Tibial nerve (tissue), 4 donors: ENCODE measurements around the gene LONP2. TPM values are rescaled to one million over a fixed set of nuclear protein-coding genes. Genes with fewer than 3 reads are reported as not detected.
"Not testable (repeated sequence)": the region's sequence is repeated elsewhere in the genome, so short reads cannot be mapped to it uniquely, and the experiment has no call there.

Experiments used
- DNase-seq, 2 donors: peaks; one replicate each; pipeline ENCODE4 v3.0.0-alpha.2; 2019; ENCODE audit warnings: low spot score in 2 of 2
- H3K27ac ChIP-seq, 4 donors: fragments of 200-600 bp; sonication (generic) in 3 of 4; one replicate each; pipeline ENCODE4 v1.5.1; 2017 to 2019; ENCODE audit warnings: mild to moderate bottlenecking in 1 of 4
- H3K27me3 ChIP-seq, 2 donors: fragments of 200-600 bp; sonication (generic) in 1 of 2; one replicate each; pipeline versions ENCODE4 v1.5.1 to v1.6.0; 2017 to 2019
- H3K36me3 ChIP-seq, 3 donors: fragments of 200-600 bp; sonication (generic); one replicate each; pipeline ENCODE4 v1.5.1; 2018 to 2019
- H3K4me1 ChIP-seq, 4 donors: fragments of 200-600 bp; sonication (generic) in 3 of 4; one replicate each; pipeline ENCODE4 v1.5.1; 2017 to 2019
- H3K4me3 ChIP-seq, 4 donors: fragments of 200-600 bp; sonication (generic) in 3 of 4; one replicate each; pipeline ENCODE4 v1.5.1; 2017 to 2019; ENCODE audit warnings: mild to moderate bottlenecking in 1 of 4, moderate library complexity in 1 of 4
- H3K9me3 ChIP-seq, 4 donors: fragments of 200-600 bp; sonication (generic) in 3 of 4; one replicate each; pipeline ENCODE4 v1.5.1; 2017 to 2019
- CTCF ChIP-seq, 5 experiments: fragments of 200-600 bp in 3 of 5; fragments of 450-650 bp in 2 of 5; sonication (generic) in 3 of 5; IDR thresholded peaks; one replicate each; pipeline ENCODE4 v1.5.1; 2016 to 2019; ENCODE audit warnings: antibody characterized with exemption in 5 of 5, mild to moderate bottlenecking in 3 of 5, moderate library complexity in 2 of 5
- EP300 ChIP-seq, 2 donors: sonication (generic); formaldehyde crosslinking; IDR thresholded peaks; one replicate each; pipeline ENCODE4 v1.6.1; 2017; ENCODE audit warnings: antibody characterized with exemption in 2 of 2, mild to moderate bottlenecking in 1 of 2
- POLR2A ChIP-seq, 2 donors: fragments of 450-650 bp; IDR thresholded peaks; one replicate each; pipeline ENCODE4 v1.6.1; 2017; ENCODE audit warnings: antibody characterized with exemption in 2 of 2, mild to moderate bottlenecking in 2 of 2, moderate library complexity in 2 of 2
- WGBS, 2 donors: methylation state at CpG; one replicate each; pipeline ENCODE4 v1.1.5; 2018; 5-methylcytosine and 5-hydroxymethylcytosine counted together
- total RNA-seq, 4 donors: library from RNA; depleted of rRNA; stranded (reverse); fragments of >200 nt; gene quantifications; one replicate each; pipeline ENCODE4 v1.1.0, GENCODE V29; 2016

LONP2 gene
- total RNA-seq, 4 donors from 2014 or later, result 36.2 to 50.3 (median 48.3) TPM

- no peak overlapping the region for H3K4me3 ChIP-seq
- H3K9me3 ChIP-seq, result no peaks in the 10 kb centered on the region
- H3K27ac ChIP-seq, result no peak overlapping the region
- 49 to 70% methylated on average over 1 of the region's 1 CpG for WGBS, 2 donors
- H3K27me3 ChIP-seq, result no peaks in the 10 kb centered on the region
- no peak for TF ChIP-seq POLR2A (IDR thresholded peaks at IDR 0.05)
- H3K36me3 ChIP-seq, result peaks cover 0 to 57% (median 6%) of the 10 kb centered on the region in 3 donors
- DNase-seq, result no peak
- H3K4me1 ChIP-seq, result no peaks in the 10 kb centered on the region
These were observed 51.6 kb downstream of the LONP2 start for GRCh38 chr16:48295488-48296281.

DNA sequence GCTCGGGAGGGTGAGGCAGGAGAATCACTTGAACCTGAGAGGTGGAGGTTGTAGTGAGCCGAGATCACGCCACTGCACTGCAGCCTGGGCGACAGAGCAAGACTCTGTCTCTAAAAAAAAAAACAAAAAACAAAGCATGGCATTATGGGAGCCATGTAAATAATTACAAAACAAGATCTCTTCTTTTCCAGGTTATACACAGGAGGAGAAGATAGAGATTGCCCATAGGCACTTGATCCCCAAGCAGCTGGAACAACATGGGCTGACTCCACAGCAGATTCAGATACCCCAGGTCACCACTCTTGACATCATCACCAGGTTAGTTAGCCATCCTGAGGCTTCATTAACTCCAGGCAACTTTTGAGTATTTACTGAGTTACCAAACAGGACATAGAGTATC, 55.4 kb downstream of the LONP2 start:
- DNase-seq, result no peak
- TF ChIP-seq POLR2A (IDR thresholded peaks at IDR 0.05) (no peak), EP300 (IDR thresholded peaks at IDR 0.05) (no peak), CTCF (IDR thresholded peaks at IDR 0.05) (no peak)
- no peaks in the 10 kb centered on the region for H3K9me3 ChIP-seq
- H3K36me3 ChIP-seq, result peaks cover 0 to 74% (median 16%) of the 10 kb centered on the region in 3 donors
- no peaks in the 10 kb centered on the region for H3K4me1 ChIP-seq
- H3K4me3 ChIP-seq, result no peak overlapping the region
- H3K27ac ChIP-seq, result no peak overlapping the region
- H3K27me3 ChIP-seq, result no peaks in the 10 kb centered on the region
- WGBS, 2 donors, result 93 to 94% methylated on average over 4 of the region's 4 CpGs

- H3K4me1 ChIP-seq, result no peaks in the 10 kb centered on the region
- no peak overlapping the region for H3K4me3 ChIP-seq
- 56 to 64% methylated on average over 1 of the region's 1 CpG for WGBS, 2 donors
- no peaks in the 10 kb centered on the region for H3K27me3 ChIP-seq
- no peaks in the 10 kb centered on the region for H3K9me3 ChIP-seq
- H3K36me3 ChIP-seq, result peaks cover 0 to 83% (median 16%) of the 10 kb centered on the region in 3 donors
- TF ChIP-seq EP300 (IDR thresholded peaks at IDR 0.05) (no peak), CTCF (IDR thresholded peaks at IDR 0.05) (no peak), POLR2A (IDR thresholded peaks at IDR 0.05) (no peak)
- DNase-seq, result peak in 1 of 2 donors; percentile 45
- H3K27ac ChIP-seq, result no peak overlapping the region
These were observed 56.3 kb downstream of the LONP2 start for GRCh38 chr16:48300391-48300856.

GRCh38 chr16:48308535-48308934, 64.4 kb downstream of the LONP2 start:
- Histone ChIP-seq H3K4me3 (no peak overlapping the region), H3K4me1 (peaks cover 0 to 6% (median 0%) of the 10 kb centered on the region in 4 donors), H3K27me3 (no peaks in the 10 kb centered on the region), H3K27ac (no peak overlapping the region), H3K36me3 (peaks cover 0 to 81% (median 5%) of the 10 kb centered on the region in 3 donors), H3K9me3 (peaks cover 0 to 50% (median 2%) of the 10 kb centered on the region in 4 donors)
- TF ChIP-seq CTCF (IDR thresholded peaks at IDR 0.05), result no peak
- no peak for TF ChIP-seq POLR2A (IDR thresholded peaks at IDR 0.05)
- TF ChIP-seq EP300 (IDR thresholded peaks at IDR 0.05), result no peak
- no peak for DNase-seq
- WGBS, 2 donors, result 95 to 97% methylated on average over 7 of the region's 7 CpGs

- Histone ChIP-seq H3K4me3 (no peak overlapping the region), H3K4me1 (peaks cover 0 to 6% (median 0%) of the 10 kb centered on the region in 4 donors), H3K27ac (no peak overlapping the region), H3K27me3 (no peaks in the 10 kb centered on the region), H3K36me3 (peaks cover 0 to 77% (median 0%) of the 10 kb centered on the region in 3 donors), H3K9me3 (peaks cover 0 to 55% (median 2%) of the 10 kb centered on the region in 4 donors)
- TF ChIP-seq CTCF (IDR thresholded peaks at IDR 0.05) (no peak), EP300 (IDR thresholded peaks at IDR 0.05) (no peak), POLR2A (IDR thresholded peaks at IDR 0.05) (no peak)
- WGBS, 2 donors, result 97 to 98% methylated on average over 4 of the region's 4 CpGs
- DNase-seq, result no peak
These were observed 67.0 kb downstream of the LONP2 start for GRCh38 chr16:48310908-48311641.

GRCh38 chr16:48313905-48314304, 69.8 kb downstream of the LONP2 start:
- not testable (repeated sequence) for H3K27ac ChIP-seq, DNase-seq, H3K27me3 ChIP-seq, H3K4me3 ChIP-seq
- H3K36me3 ChIP-seq, result peaks cover 0 to 70% (median 0%) of the 10 kb centered on the region in 3 donors
- H3K9me3 ChIP-seq, result peaks cover 0 to 42% (median 2%) of the 10 kb centered on the region in 4 donors
- WGBS, 2 donors, result 98 to 99% methylated on average over 3 of the region's 3 CpGs
- H3K4me1 ChIP-seq, result peaks cover 0 to 15% (median 5%) of the 10 kb centered on the region in 4 donors
